PFSK-1 (cell line): ENCODE measurements around the gene CEACAM5.

Experiments used
- POLR2AphosphoS5 ChIP-seq: IDR thresholded peaks from 2 replicates; pipeline ENCODE4 v1.6.1; 2012; ENCODE audit warnings: low read depth, mild to moderate bottlenecking, control low read depth, low read length, moderate library complexity
- REST ChIP-seq, 2 experiments: IDR thresholded peaks; 2 replicates each; pipeline versions ENCODE4 v1.6.1 to v1.8.0; 2011 to 2012; ENCODE audit warnings: low read depth in 2 of 2, low read length in 2 of 2, control low read depth in 1 of 2, inconsistent platforms in 1 of 2, mild to moderate bottlenecking in 1 of 2, moderate library complexity in 1 of 2; ENCODE audit not compliant: insufficient read depth in 1 of 2
- SIN3A ChIP-seq: IDR thresholded peaks from 2 replicates; pipeline ENCODE4 v1.6.1; 2012; ENCODE audit warnings: mild to moderate bottlenecking, low read length, moderate library complexity, borderline replicate concordance; ENCODE audit not compliant: insufficient read depth
- TAF1 ChIP-seq: IDR thresholded peaks from 2 replicates; pipeline ENCODE4 v1.6.1; 2012; ENCODE audit warnings: low read length, control low read depth, borderline replicate concordance; ENCODE audit not compliant: insufficient read depth

GRCh38 chr19:41698746-41699230 is 9.6 kb upstream of the CEACAM5 start:
- no peak for TF ChIP-seq POLR2AphosphoS5
- TF ChIP-seq TAF1: no peak
- TF ChIP-seq REST (IDR thresholded peaks at IDR 0.05; ENCODE audit: insufficient read depth in 1 of 2, low read depth in 2 of 2, low read length in 2 of 2): no peak
- no peak for TF ChIP-seq SIN3A
